ENCODE data around the gene CRYBG2. TPM values are rescaled to one million over a fixed set of nuclear protein-coding genes. Genes with fewer than 3 reads are reported as not detected.
A peak's percentile ranks its signal among the peaks of the same experiment; 100 is the strongest.
"Not testable (repeated sequence)": the region's sequence is repeated elsewhere in the genome, so short reads cannot be mapped to it uniquely, and the experiment has no call there.

CRYBG2 gene
- polyA plus RNA-seq, 3 donors, result 0.46 to 1.0 (median 0.80) TPM

GRCh38 chr1:26323382-26323781 is 30.5 kb downstream of the CRYBG2 start:
- no peak for DNase-seq (ENCODE audit: low read depth in 3 of 3, low spot score in 2 of 3)

- DNase-seq (ENCODE audit: low read depth in 3 of 3, low spot score in 2 of 3), result no peak
These were observed 31.9 kb downstream of the CRYBG2 start for GRCh38 chr1:26322042-26322331.

- peak; percentile 43 to 61 (median 59) for DNase-seq (ENCODE audit: low read depth in 3 of 3, low spot score in 2 of 3)
These were observed 32.5 kb downstream of the CRYBG2 start for GRCh38 chr1:26321315-26322041.

GRCh38 chr1:26320896-26321295 is 33.0 kb downstream of the CRYBG2 start:
- no peak for DNase-seq (ENCODE audit: low read depth in 3 of 3, low spot score in 2 of 3)

GRCh38 chr1:26318338-26319064 is 35.4 kb downstream of the CRYBG2 start:
- DNase-seq (ENCODE audit: low read depth in 3 of 3, low spot score in 2 of 3), result no peak

- no peak for DNase-seq (ENCODE audit: low read depth in 3 of 3, low spot score in 2 of 3)
These were observed 36.2 kb downstream of the CRYBG2 start, which contains the start of gene CD52 for GRCh38 chr1:26317612-26318337. CD52 (plus strand) TSS chr1:26317958; CDS start chr1:26318018, 60 bp downstream.

- DNase-seq (ENCODE audit: low read depth in 3 of 3, low spot score in 2 of 3), result no peak
These were observed 36.8 kb downstream of the CRYBG2 start for GRCh38 chr1:26317146-26317545.

- no peak for DNase-seq (ENCODE audit: low read depth in 3 of 3, low spot score in 2 of 3)
These were observed 37.8 kb downstream of the CRYBG2 start for GRCh38 chr1:26315874-26316850.

GRCh38 chr1:26314501-26314900 is 39.4 kb downstream of the CRYBG2 start:
- DNase-seq (ENCODE audit: low read depth in 3 of 3, low spot score in 2 of 3), result no peak

GRCh38 chr1:26307966-26308899 is 45.7 kb downstream of the CRYBG2 start:
- DNase-seq (ENCODE audit: low read depth in 3 of 3, low spot score in 2 of 3), result not testable (repeated sequence)

- no peak for DNase-seq (ENCODE audit: low read depth in 3 of 3, low spot score in 2 of 3)
These were observed 46.6 kb downstream of the CRYBG2 start for GRCh38 chr1:26307363-26307781.

- DNase-seq (ENCODE audit: low read depth in 3 of 3, low spot score in 2 of 3), result peak; percentile 77 to 88 (median 84)
These were observed 47.4 kb downstream of the CRYBG2 start, which contains the start of gene UBXN11 for GRCh38 chr1:26306290-26307229. UBXN11 (minus strand) TSS chr1:26306636; CDS start chr1:26302883, 3,753 bp downstream.

- no peak for DNase-seq (ENCODE audit: low read depth in 3 of 3, low spot score in 2 of 3)
These were observed 48.2 kb downstream of the CRYBG2 start for GRCh38 chr1:26305667-26306289.

GRCh38 chr1:26302733-26303405 is 51.1 kb downstream of the CRYBG2 start:
- no peak for DNase-seq (ENCODE audit: low read depth in 3 of 3, low spot score in 2 of 3)

GRCh38 chr1:26300578-26301275 is 53.2 kb downstream of the CRYBG2 start:
- DNase-seq (ENCODE audit: low read depth in 3 of 3, low spot score in 2 of 3), result no peak

- no peak for DNase-seq (ENCODE audit: low read depth in 3 of 3, low spot score in 2 of 3)
These were observed 56.2 kb downstream of the CRYBG2 start for GRCh38 chr1:26297791-26298124.
